Colonic mucosa (tissue), 4 donors: ENCODE data around the gene ZC3H13. TPM values are rescaled to one million over a fixed set of nuclear protein-coding genes. Genes with fewer than 3 reads are reported as not detected.

Experiments used
- DNase-seq: peaks from one replicate; pipeline ENCODE4 v3.0.0-alpha.2; 2020
- H3K27ac ChIP-seq: fragments of 200-600 bp; one replicate; pipeline ENCODE4 v1.8.0; 2021
- H3K27me3 ChIP-seq: fragments of 200-600 bp; one replicate; pipeline ENCODE4 v1.8.0; 2021
- H3K36me3 ChIP-seq: fragments of 200-600 bp; one replicate; pipeline ENCODE4 v1.8.0; 2021
- H3K4me1 ChIP-seq: fragments of 200-600 bp; one replicate; pipeline ENCODE4 v1.8.0; 2021; ENCODE audit warnings: mild to moderate bottlenecking
- H3K4me3 ChIP-seq: fragments of 200-600 bp; one replicate; pipeline ENCODE4 v1.8.0; 2021
- H3K9ac ChIP-seq, 2 donors: one replicate each; pipeline ENCODE4 v1.7.0; 2013; ENCODE audit warnings: control low read depth in 2 of 2, low read depth in 2 of 2, low read length in 2 of 2
- H3K9me3 ChIP-seq: fragments of 200-600 bp; one replicate; pipeline ENCODE4 v1.8.0; 2021
- CTCF ChIP-seq: fragments of 200-600 bp; IDR thresholded peaks from one replicate; pipeline ENCODE4 v1.8.0; 2022; ENCODE audit warnings: antibody characterized with exemption, mild to moderate bottlenecking
- intact Hi-C: fragments of 100-400 bp; cut with DNase I; formaldehyde crosslinking; loops from one replicate; pipeline ENCODE4 v1.14.1; 2022
- total RNA-seq, 2 donors: library from RNA; stranded (reverse); fragmentation: NEBNext Ultra II Directional in 1 of 2; extraction: Animal tissue kit (Norgen Biotek cat#: 25700) in 1 of 2; gene quantifications; one replicate each; pipeline ENCODE4 v1.2.1, GENCODE V29; 2021
- donor health status: healthy.
- donor health status: DM: no; HTN: no; CAD: no.
- donor health status: DM: no; HTN: no; CAD: no.

Gene ZC3H13
- total RNA-seq, 2 donors from 2014 or later, result 23.2 to 37.5 TPM

- Histone ChIP-seq H3K36me3 (no peaks in the 10 kb centered on the region), H3K27ac (no peak overlapping the region), H3K4me3 (no peak overlapping the region), H3K4me1 (no peaks in the 10 kb centered on the region), H3K9me3 (no peaks in the 10 kb centered on the region), H3K9ac (no peak overlapping the region), H3K27me3 (no peaks in the 10 kb centered on the region)
- DNase-seq, result no peak
- TF ChIP-seq CTCF, result no peak
- intact Hi-C loops, result no loop called here
Observed at GRCh38 chr13:46087481-46087880, 34.9 kb upstream of the ZC3H13 start.

GRCh38 chr13:46086985-46087384 is 34.4 kb upstream of the ZC3H13 start:
- H3K4me3 ChIP-seq, result no peak overlapping the region
- no peak overlapping the region for H3K27ac ChIP-seq
- TF ChIP-seq CTCF, result no peak
- DNase-seq, result no peak
- H3K9me3 ChIP-seq, result no peaks in the 10 kb centered on the region
- intact Hi-C loops, result no loop called here
- no peaks in the 10 kb centered on the region for H3K27me3 ChIP-seq
- no peaks in the 10 kb centered on the region for H3K4me1 ChIP-seq
- no peak overlapping the region for H3K9ac ChIP-seq
- H3K36me3 ChIP-seq, result no peaks in the 10 kb centered on the region

- no peak for TF ChIP-seq CTCF
- H3K27me3 ChIP-seq, result no peaks in the 10 kb centered on the region
- no peaks in the 10 kb centered on the region for H3K9me3 ChIP-seq
- intact Hi-C loops, result no loop called here
- DNase-seq, result no peak
- no peaks in the 10 kb centered on the region for H3K4me1 ChIP-seq
- no peaks in the 10 kb centered on the region for H3K36me3 ChIP-seq
- H3K27ac ChIP-seq, result no peak overlapping the region
- no peak overlapping the region for H3K4me3 ChIP-seq
- no peak overlapping the region for H3K9ac ChIP-seq
Observed at GRCh38 chr13:46086421-46086922, 33.9 kb upstream of the ZC3H13 start.

- Histone ChIP-seq H3K4me3 (no peak overlapping the region), H3K4me1 (no peaks in the 10 kb centered on the region), H3K9ac (no peak overlapping the region), H3K27me3 (no peaks in the 10 kb centered on the region), H3K9me3 (no peaks in the 10 kb centered on the region), H3K36me3 (no peaks in the 10 kb centered on the region), H3K27ac (no peak overlapping the region)
- intact Hi-C loops, result no loop called here
- TF ChIP-seq CTCF, result no peak
- no peak for DNase-seq
Observed at GRCh38 chr13:46085737-46086136, 33.2 kb upstream of the ZC3H13 start.

- no peaks in the 10 kb centered on the region for H3K9me3 ChIP-seq
- TF ChIP-seq CTCF, result no peak
- H3K27ac ChIP-seq, result no peak overlapping the region
- H3K4me1 ChIP-seq, result no peaks in the 10 kb centered on the region
- DNase-seq, result no peak
- no peak overlapping the region for H3K9ac ChIP-seq
- H3K36me3 ChIP-seq, result no peaks in the 10 kb centered on the region
- no peaks in the 10 kb centered on the region for H3K27me3 ChIP-seq
- intact Hi-C loops, result no loop called here
- no peak overlapping the region for H3K4me3 ChIP-seq
Observed at GRCh38 chr13:46082324-46082723, 29.8 kb upstream of the ZC3H13 start.

- Histone ChIP-seq H3K9me3 (no peaks in the 10 kb centered on the region), H3K36me3 (no peaks in the 10 kb centered on the region), H3K27ac (no peak overlapping the region), H3K27me3 (no peaks in the 10 kb centered on the region), H3K4me3 (no peak overlapping the region), H3K4me1 (no peaks in the 10 kb centered on the region), H3K9ac (no peak overlapping the region)
- no peak for DNase-seq
- intact Hi-C loops, result no loop called here
- no peak for TF ChIP-seq CTCF
Observed at GRCh38 chr13:46079770-46080169, 27.2 kb upstream of the ZC3H13 start.
